Neutrophil (primary cell): Measurements from ENCODE around the gene DNAH9.

ENCODE experiments used
- H3K27ac ChIP-seq: fragments of 200-600 bp; sonication (generic); 2 replicates; pipeline ENCODE4 v1.5.1; 2016; ENCODE audit warnings: mild to moderate bottlenecking, moderate library complexity
- H3K27me3 ChIP-seq: fragments of 200-600 bp; sonication (generic); 2 replicates; pipeline ENCODE4 v1.6.0; 2016; ENCODE audit warnings: mild to moderate bottlenecking
- H3K36me3 ChIP-seq: fragments of 200-600 bp; sonication (generic); 2 replicates; pipeline ENCODE4 v1.5.1; 2017
- H3K4me1 ChIP-seq, 2 experiments: fragments of 200-600 bp in 1 of 2; sonication (generic) in 1 of 2; 1 replicate in 1 of 2; 2 replicates in 1 of 2; pipeline versions ENCODE4 v1.5.1 to v1.6.1; 2013 to 2016; ENCODE audit warnings: low read depth in 1 of 2, low read length in 1 of 2, mild to moderate bottlenecking in 1 of 2, moderate library complexity in 1 of 2; ENCODE audit not compliant: control insufficient read depth in 1 of 2, insufficient read depth in 1 of 2
- H3K4me3 ChIP-seq, 2 experiments: fragments of 200-600 bp in 1 of 2; sonication (generic) in 1 of 2; 1 replicate in 1 of 2; 2 replicates in 1 of 2; pipeline ENCODE4 v1.5.1; 2013 to 2016; ENCODE audit warnings: low read depth in 1 of 2, low read length in 1 of 2, mild to moderate bottlenecking in 1 of 2, moderate library complexity in 1 of 2
- H3K9me3 ChIP-seq: fragments of 200-600 bp; sonication (generic); 2 replicates; pipeline ENCODE4 v1.5.1; 2016
- TF ChIP-seq, protein P1 (sequence below): fragments of 200-600 bp; sonication (generic); IDR thresholded peaks from 2 replicates; pipeline ENCODE4 v1.5.1; 2016; ENCODE audit warnings: antibody characterized with exemption

The DNAH9 gene

DNA sequence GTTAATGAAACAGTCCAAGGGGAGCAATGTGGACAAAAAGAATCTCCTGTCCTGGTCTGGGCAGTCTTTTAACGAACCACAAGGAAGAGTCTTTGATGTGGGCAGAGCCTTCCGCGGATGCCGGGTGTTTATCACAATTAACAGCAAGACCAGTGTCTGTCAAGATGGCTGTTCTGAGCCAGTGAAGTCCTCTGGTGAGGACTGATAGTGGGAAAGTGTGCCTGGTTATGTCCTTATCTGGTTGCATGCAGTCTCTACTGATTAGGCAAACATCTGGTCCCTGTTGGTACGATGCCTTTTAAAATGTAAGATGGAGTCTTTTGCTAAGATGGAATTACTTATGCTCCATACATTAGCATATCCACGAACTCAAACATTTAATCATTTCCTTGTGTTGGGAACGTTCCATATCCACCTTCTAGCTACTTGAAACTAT, 310.5 kb downstream of the DNAH9 start:
- H3K4me3 ChIP-seq: no peak overlapping the region
- no peaks in the 10 kb centered on the region for H3K9me3 ChIP-seq
- TF ChIP-seq, protein P1, sequence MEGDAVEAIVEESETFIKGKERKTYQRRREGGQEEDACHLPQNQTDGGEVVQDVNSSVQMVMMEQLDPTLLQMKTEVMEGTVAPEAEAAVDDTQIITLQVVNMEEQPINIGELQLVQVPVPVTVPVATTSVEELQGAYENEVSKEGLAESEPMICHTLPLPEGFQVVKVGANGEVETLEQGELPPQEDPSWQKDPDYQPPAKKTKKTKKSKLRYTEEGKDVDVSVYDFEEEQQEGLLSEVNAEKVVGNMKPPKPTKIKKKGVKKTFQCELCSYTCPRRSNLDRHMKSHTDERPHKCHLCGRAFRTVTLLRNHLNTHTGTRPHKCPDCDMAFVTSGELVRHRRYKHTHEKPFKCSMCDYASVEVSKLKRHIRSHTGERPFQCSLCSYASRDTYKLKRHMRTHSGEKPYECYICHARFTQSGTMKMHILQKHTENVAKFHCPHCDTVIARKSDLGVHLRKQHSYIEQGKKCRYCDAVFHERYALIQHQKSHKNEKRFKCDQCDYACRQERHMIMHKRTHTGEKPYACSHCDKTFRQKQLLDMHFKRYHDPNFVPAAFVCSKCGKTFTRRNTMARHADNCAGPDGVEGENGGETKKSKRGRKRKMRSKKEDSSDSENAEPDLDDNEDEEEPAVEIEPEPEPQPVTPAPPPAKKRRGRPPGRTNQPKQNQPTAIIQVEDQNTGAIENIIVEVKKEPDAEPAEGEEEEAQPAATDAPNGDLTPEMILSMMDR: no peak
- no peaks in the 10 kb centered on the region for H3K27me3 ChIP-seq
- H3K36me3 ChIP-seq: no peaks in the 10 kb centered on the region
- H3K27ac ChIP-seq: no peak overlapping the region
- no peaks in the 10 kb centered on the region for H3K4me1 ChIP-seq

- Histone ChIP-seq H3K4me3 (no peak overlapping the region), H3K27ac (no peak overlapping the region), H3K27me3 (no peaks in the 10 kb centered on the region), H3K36me3 (no peaks in the 10 kb centered on the region), H3K4me1 (no peaks in the 10 kb centered on the region), H3K9me3 (no peaks in the 10 kb centered on the region)
- TF ChIP-seq, protein P1: no peak
Observed at GRCh38 chr17:11909348-11909747, 311.1 kb downstream of the DNAH9 start.

- no peak overlapping the region for H3K27ac ChIP-seq
- TF ChIP-seq, protein P1: no peak
- H3K36me3 ChIP-seq: no peaks in the 10 kb centered on the region
- no peaks in the 10 kb centered on the region for H3K27me3 ChIP-seq
- no peaks in the 10 kb centered on the region for H3K4me1 ChIP-seq
- no peak overlapping the region for H3K4me3 ChIP-seq
- no peaks in the 10 kb centered on the region for H3K9me3 ChIP-seq
Observed at GRCh38 chr17:11916091-11916490, 317.8 kb downstream of the DNAH9 start.

DNA sequence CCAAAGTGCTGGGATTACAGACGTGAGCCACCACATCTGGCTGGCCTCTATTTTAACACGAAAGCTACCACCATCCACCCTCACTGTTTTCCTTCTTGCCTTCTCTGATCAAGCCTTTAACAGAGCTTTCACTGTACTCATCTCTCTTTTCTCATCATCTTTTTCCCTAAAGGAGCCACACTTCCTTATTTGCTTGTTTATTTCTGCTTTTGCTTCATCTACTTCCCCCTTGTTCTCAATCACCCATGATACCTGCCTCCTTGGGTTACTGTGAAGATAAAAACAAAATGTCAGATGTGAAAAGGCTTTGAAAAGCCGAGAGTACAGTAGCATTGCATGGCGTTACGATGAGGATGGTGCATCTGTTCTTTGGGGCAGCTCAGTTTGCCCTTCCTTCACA, 319.1 kb downstream of the DNAH9 start:
- no peaks in the 10 kb centered on the region for H3K9me3 ChIP-seq
- no peak overlapping the region for H3K4me3 ChIP-seq
- no peaks in the 10 kb centered on the region for H3K27me3 ChIP-seq
- TF ChIP-seq, protein P1: no peak
- no peak overlapping the region for H3K27ac ChIP-seq
- H3K36me3 ChIP-seq: no peaks in the 10 kb centered on the region
- H3K4me1 ChIP-seq: no peaks in the 10 kb centered on the region

GRCh38 chr17:11921296-11921695, 323.0 kb downstream of the DNAH9 start:
- Histone ChIP-seq H3K9me3 (no peaks in the 10 kb centered on the region), H3K27ac (no peak overlapping the region), H3K4me3 (no peak overlapping the region), H3K4me1 (no peaks in the 10 kb centered on the region), H3K36me3 (no peaks in the 10 kb centered on the region), H3K27me3 (no peaks in the 10 kb centered on the region)
- TF ChIP-seq, protein P1: no peak

GRCh38 chr17:11922638-11923037, 324.4 kb downstream of the DNAH9 start:
- no peak overlapping the region for H3K4me3 ChIP-seq
- H3K27ac ChIP-seq: no peak overlapping the region
- TF ChIP-seq, protein P1: no peak
- no peaks in the 10 kb centered on the region for H3K9me3 ChIP-seq
- H3K36me3 ChIP-seq: no peaks in the 10 kb centered on the region
- H3K27me3 ChIP-seq: no peaks in the 10 kb centered on the region
- no peaks in the 10 kb centered on the region for H3K4me1 ChIP-seq
